Measurements from ENCODE around the gene SEMA6C.
A peak's percentile ranks its signal among the peaks of the same experiment; 100 is the strongest.

The SEMA6C gene

DNA sequence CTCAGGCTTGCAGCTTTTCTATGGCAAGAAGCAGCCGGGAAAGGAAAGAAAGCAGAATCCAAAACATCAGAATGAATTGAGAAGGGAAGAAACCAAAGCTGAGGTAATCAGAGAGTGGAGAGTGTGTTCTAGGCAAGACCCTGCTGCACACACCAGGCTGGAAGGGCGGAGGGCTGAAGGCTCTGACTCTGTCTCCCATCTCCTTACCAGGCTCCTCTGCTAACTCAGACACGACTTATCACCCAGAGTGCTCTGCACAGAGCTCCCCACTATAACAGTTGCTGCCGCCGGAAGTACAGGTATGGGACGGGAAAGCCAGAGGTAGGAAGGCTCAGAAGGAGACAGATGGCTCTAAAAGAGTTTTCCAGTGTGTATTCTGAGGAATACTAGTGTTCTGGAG, 20.7 kb upstream of the SEMA6C start:
- ATAC-seq (replicated peaks) = no peak
- Mint-ChIP-seq H3K36me3 (peaks cover 41 to 54% of the 10 kb centered on the region in 2 donors), H3K27me3 (no peaks in the 10 kb centered on the region), H3K27ac (peak overlapping the region; percentile 96), H3K4me1 (peaks cover 26 to 54% of the 10 kb centered on the region in 2 donors), H3K9me3 (no peaks in the 10 kb centered on the region), H3K4me3 (peak overlapping the region; percentile 92 to 94)
- no peak for DNase-seq

DNA sequence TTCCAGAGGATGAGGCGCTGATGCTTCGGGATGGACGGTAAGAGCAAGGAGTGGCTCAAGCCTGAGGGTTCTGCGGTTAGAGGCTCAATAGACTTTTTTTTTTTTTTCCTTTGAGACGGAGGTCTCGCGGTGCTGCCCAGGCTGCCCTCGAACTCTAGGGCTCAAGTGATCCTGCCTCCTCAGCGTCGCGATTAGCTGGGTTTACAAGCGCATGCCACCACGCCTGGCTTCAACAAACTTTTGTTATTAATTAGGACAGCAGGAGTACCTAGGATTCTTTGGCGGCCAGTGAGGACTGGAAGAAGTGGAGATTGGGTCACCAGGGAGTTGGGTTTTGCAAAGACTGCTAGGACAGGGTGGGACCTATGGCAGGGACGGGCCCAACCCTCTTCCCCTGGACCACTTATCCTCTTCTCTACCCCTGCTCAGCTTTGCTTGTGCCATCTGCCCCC, 20.1 kb upstream of the SEMA6C start:
- Mint-ChIP-seq H3K27ac (peak overlapping the region; percentile 96), H3K4me3 (peak overlapping the region; percentile 92 to 94), H3K4me1 (peaks cover 26 to 56% of the 10 kb centered on the region in 2 donors), H3K9me3 (no peaks in the 10 kb centered on the region), H3K36me3 (peaks cover 36 to 52% of the 10 kb centered on the region in 2 donors), H3K27me3 (no peaks in the 10 kb centered on the region)
- peak; percentile 37 to 46 for ATAC-seq (replicated peaks)
- DNase-seq = no peak

DNA sequence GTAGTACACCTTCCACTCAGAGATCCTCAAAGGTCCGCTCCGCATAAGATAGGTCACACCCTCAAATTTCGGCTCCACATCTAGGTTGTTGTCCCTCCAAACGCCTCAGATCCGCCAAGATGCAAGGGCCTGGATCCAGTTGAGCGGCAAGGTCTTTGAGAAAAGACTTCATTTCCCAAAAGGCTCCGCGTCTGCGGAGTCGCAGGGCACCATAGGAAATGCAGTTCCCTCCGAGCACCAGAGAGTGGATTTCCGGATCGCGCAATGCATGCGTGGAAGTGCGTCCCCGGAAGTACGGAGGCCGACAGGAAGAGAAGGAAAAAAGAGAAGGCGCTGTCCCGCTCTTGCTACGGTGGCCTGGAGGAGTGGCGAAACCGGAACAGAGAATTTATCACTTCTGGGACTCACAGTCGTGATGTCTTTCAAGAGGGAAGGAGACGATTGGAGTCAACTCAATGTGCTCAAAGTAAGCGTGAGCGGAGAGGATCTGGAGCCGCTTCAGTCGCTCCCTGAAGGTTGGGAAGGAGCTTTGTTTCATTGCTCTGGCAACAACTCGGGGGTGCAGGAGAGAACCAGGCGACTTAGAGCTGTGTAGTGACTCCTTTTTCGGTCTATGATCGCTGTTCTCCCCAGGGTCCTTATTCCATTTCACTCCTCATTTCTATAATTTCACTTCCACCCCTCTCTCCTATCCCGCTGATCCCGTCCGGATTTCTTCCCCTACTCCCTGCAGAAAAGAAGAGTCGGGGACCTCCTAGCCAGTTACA, 19.5 kb upstream of the SEMA6C start, which contains the start of the genes LYSMD1 and SCNM1:
TSS of gene LYSMD1 (minus strand) at position 165 of the 767 bp plus-strand sequence. CDS start 644 bp downstream, outside the sequence.
TSS of gene SCNM1 (plus strand) at position 407 of the 767 bp plus-strand sequence. CDS start at position 416, 9 bp downstream.
- peaks cover 32 to 51% of the 10 kb centered on the region in 2 donors for H3K36me3 Mint-ChIP-seq
- H3K27me3 Mint-ChIP-seq = no peaks in the 10 kb centered on the region
- peak within 1 kb of the TSS; percentile 96 for H3K27ac Mint-ChIP-seq
- no peaks in the 10 kb centered on the region for H3K9me3 Mint-ChIP-seq
- DNase-seq = peak; percentile 97
- H3K4me3 Mint-ChIP-seq = peak within 1 kb of the TSS; percentile 92 to 94
- H3K4me1 Mint-ChIP-seq = peaks cover 26 to 59% of the 10 kb centered on the region in 2 donors
- ATAC-seq (replicated peaks) = peak; percentile 94 to 95

DNA sequence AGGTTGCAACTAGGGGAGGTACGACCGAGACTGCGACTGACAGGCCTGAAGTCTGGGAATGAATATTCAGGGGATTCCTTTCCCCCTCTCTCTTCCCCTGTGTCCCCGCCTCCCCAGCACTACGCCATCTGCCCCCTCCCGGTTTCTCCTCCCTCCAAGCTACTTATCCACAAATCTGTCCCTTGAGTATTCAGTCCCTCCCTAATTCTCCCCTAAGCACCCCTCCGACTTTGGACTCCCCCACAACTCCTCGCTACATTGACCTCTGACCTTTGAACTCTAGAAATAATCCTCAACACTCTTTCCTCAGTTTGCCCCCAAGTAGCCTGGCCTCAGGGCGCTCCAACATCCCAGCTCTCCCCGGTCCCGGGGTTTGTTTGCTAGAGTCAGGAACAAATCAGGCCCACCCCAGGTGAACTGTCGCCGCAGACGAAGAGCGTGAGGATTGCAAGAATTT, 18.9 kb upstream of the SEMA6C start:
- no peak for DNase-seq
- Mint-ChIP-seq H3K9me3 (no peaks in the 10 kb centered on the region), H3K27ac (peak overlapping the region; percentile 96), H3K27me3 (no peaks in the 10 kb centered on the region), H3K4me1 (peaks cover 26 to 63% of the 10 kb centered on the region in 2 donors), H3K4me3 (peak overlapping the region; percentile 92 to 94), H3K36me3 (peaks cover 31 to 50% of the 10 kb centered on the region in 2 donors)
- peak in 1 of 2 donors; percentile 2 for ATAC-seq (replicated peaks)

DNA sequence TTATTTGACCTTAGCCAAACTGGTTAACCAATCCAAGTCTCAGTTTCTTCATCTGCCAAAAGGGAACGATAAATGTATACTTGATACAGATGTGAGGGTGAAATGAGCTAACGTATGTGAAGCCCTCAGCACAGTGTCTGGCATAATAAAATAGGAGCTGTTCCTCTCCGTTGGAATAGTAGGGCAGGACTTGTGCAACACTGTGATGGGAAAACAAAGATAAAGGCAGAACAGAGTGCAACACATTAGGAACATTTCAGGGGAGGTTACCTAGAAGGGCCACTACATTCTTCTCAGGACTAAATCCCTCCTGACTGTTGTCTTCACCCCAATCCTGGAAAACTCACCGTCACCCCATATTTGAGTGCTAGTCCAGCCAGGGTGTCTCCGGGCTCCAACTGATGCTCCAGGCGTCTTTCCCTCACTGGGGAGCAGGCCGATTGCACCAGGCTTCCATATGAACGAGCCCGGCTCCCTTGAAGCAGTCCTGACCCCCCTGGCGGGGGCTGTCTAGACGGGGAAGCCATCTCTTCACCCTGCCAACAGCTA, 18.4 kb upstream of the SEMA6C start:
- peaks cover 27 to 67% of the 10 kb centered on the region in 2 donors for H3K4me1 Mint-ChIP-seq
- peak overlapping the region; percentile 92 to 94 for H3K4me3 Mint-ChIP-seq
- no peak for ATAC-seq (replicated peaks)
- DNase-seq = no peak
- H3K36me3 Mint-ChIP-seq = peaks cover 31 to 53% of the 10 kb centered on the region in 2 donors
- no peaks in the 10 kb centered on the region for H3K27me3 Mint-ChIP-seq
- H3K27ac Mint-ChIP-seq = peak overlapping the region; percentile 96
- H3K9me3 Mint-ChIP-seq = no peaks in the 10 kb centered on the region

DNA sequence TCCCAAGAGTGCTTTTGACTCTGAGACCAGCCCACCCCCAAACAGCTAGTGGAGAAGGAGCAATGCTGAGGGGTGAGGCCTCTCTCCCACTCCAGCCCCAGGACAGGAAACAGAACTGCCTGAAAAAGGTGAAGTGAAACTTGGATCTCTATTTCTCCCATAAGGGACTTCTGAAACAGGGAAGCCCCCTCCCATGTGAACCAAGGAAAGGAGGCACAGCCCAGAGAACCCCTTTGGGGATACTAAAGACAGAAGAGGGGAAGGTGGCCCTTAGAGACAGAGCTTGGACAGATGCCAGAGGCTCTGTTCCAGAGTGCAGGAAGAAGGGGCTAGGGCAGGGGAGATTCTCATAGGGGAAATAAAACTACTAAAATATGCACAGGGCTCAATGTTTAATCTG, 12.9 kb upstream of the SEMA6C start:
- ATAC-seq (replicated peaks) = peak in 1 of 2 donors; percentile 4
- H3K27ac Mint-ChIP-seq = peak overlapping the region; percentile 98
- DNase-seq = no peak
- no peaks in the 10 kb centered on the region for H3K9me3 Mint-ChIP-seq
- H3K27me3 Mint-ChIP-seq = no peaks in the 10 kb centered on the region
- H3K4me1 Mint-ChIP-seq = peaks cover 27 to 66% of the 10 kb centered on the region in 2 donors
- H3K4me3 Mint-ChIP-seq = peak overlapping the region; percentile 58 to 74
- peaks cover 23 to 49% of the 10 kb centered on the region in 2 donors for H3K36me3 Mint-ChIP-seq

DNA sequence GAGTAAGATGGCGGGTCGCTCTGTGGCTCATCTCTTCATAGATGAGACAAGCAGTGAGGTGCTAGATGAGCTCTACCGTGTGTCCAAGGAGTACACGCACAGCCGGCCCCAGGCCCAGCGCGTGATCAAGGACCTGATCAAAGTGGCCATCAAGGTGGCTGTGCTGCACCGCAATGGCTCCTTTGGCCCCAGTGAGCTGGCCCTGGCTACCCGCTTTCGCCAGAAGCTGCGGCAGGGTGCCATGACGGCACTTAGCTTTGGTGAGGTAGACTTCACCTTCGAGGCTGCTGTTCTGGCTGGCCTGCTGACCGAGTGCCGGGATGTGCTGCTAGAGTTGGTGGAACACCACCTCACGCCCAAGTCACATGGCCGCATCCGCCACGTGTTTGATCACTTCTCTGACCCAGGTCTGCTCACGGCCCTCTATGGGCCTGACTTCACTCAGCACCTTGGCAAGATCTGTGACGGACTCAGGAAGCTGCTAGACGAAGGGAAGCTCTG, 12.4 kb upstream of the SEMA6C start:
- Mint-ChIP-seq H3K36me3 (peaks cover 23 to 49% of the 10 kb centered on the region in 2 donors), H3K9me3 (no peaks in the 10 kb centered on the region), H3K27me3 (no peaks in the 10 kb centered on the region), H3K27ac (peak overlapping the region; percentile 98), H3K4me1 (peaks cover 24 to 61% of the 10 kb centered on the region in 2 donors), H3K4me3 (peak overlapping the region; percentile 96 to 100)
- DNase-seq = no peak
- peak; percentile 15 to 22 for ATAC-seq (replicated peaks)

DNA sequence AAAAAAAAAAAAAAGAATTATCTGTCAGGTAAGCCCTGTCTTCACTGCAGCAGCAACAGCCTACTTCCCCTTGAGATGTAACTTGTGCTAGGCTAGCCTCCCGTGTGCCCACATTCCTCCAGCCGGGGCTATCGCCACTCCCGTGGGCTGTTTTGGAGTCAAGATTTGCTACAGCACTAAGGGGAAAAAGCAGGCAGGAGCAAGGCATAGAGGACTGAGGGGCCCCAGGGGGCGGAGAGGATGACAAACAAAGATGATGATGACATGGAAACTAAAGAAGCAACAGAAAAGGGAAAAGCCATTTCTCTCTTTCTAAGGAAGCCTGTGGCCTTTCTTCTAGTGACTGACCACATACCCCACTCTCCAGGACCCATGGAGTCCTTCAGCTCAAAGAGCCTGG, 11.9 kb upstream of the SEMA6C start:
- Mint-ChIP-seq H3K36me3 (peaks cover 23 to 49% of the 10 kb centered on the region in 2 donors), H3K4me3 (peak overlapping the region; percentile 96 to 100), H3K27ac (peak overlapping the region; percentile 98), H3K9me3 (no peaks in the 10 kb centered on the region), H3K4me1 (peaks cover 24 to 61% of the 10 kb centered on the region in 2 donors), H3K27me3 (no peaks in the 10 kb centered on the region)
- DNase-seq = no peak
- peak; percentile 29 to 37 for ATAC-seq (replicated peaks)

DNA sequence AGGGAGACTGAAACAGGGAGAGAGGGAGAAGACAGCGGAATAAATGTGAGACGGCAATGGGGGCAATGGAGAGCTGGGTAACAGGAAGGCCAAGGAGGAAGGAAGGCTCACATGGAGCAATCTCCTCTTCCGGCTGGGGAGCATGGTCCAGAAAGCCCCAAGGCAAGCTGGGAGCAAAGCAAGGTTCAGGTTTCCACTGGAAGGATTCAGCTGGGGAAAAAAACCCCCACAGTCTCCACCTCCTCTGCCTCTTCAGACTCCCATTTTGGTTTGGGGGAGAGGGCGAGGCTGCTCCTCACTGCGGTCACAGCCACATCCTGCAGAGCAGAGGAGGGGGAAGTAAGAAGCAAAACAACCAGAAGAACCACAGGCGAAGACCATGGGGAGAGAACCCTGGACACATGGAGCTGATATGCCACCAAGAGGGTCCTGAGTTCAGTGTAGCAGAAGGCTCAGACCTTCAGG, 10.7 kb upstream of the SEMA6C start:
- Mint-ChIP-seq H3K4me1 (peaks cover 24 to 55% of the 10 kb centered on the region in 2 donors), H3K4me3 (peak overlapping the region; percentile 96 to 100), H3K27ac (peak overlapping the region; percentile 98), H3K27me3 (no peaks in the 10 kb centered on the region), H3K36me3 (peaks cover 23 to 43% of the 10 kb centered on the region in 2 donors), H3K9me3 (no peaks in the 10 kb centered on the region)
- ATAC-seq (replicated peaks) (peak; percentile 44), DNase-seq (no peak)

DNA sequence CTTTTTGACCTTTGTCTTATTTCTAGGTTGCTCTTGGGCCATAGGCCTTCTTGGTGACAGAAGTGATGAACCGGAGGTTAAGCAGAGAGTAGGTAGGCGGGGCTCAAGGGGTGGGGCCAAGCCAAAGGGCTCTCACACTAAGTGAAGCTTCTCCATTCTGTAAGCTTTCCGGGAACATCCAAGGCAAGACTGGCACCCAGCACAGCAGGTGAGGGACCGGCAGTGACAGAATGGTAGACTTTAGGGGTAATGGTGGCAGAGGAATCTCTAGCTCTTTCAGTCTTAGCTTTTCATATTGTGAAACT, 10.0 kb upstream of the SEMA6C start, which contains the start of gene TNFAIP8L2:
TSS of gene TNFAIP8L2 (plus strand) at position 135 of the 305 bp plus-strand sequence. CDS start 2,049 bp downstream, outside the sequence.
- no peaks in the 10 kb centered on the region for H3K9me3 Mint-ChIP-seq
- no peaks in the 10 kb centered on the region for H3K27me3 Mint-ChIP-seq
- H3K36me3 Mint-ChIP-seq = peaks cover 23 to 39% of the 10 kb centered on the region in 2 donors
- H3K4me1 Mint-ChIP-seq = peaks cover 24 to 52% of the 10 kb centered on the region in 2 donors
- peak within 1 kb of the TSS; percentile 98 for H3K27ac Mint-ChIP-seq
- DNase-seq (peak; percentile 57), ATAC-seq (replicated peaks) (peak; percentile 85 to 89)
- H3K4me3 Mint-ChIP-seq = peak within 1 kb of the TSS; percentile 96 to 100

DNA sequence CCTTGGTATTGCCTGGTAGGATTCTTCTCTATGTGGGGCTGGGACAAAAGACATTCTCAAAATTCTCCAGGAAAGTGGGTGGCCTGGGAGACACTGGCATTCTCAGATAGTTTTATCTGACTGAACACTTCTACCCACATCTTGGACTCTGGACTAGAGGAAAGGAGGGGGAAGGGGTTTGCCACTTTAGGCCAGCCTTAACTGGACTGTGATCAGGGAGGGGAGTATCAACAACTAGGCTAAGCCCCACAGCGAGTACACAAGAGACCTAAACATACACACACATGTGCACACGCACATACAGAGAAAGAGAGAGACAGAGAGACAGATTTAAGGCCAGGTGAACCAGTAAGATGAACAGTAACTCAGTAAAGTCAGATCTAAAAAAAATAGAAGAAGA, 1.2 kb upstream of the SEMA6C start:
- H3K27me3 Mint-ChIP-seq = peaks cover 19 to 22% of the 10 kb centered on the region in 2 donors
- H3K27ac Mint-ChIP-seq = no peak overlapping the region
- DNase-seq = no peak
- H3K4me3 Mint-ChIP-seq = no peak overlapping the region
- H3K4me1 Mint-ChIP-seq = peaks cover 20 to 37% of the 10 kb centered on the region in 2 donors
- H3K9me3 Mint-ChIP-seq = no peaks in the 10 kb centered on the region
- no peak for ATAC-seq (replicated peaks)
- H3K36me3 Mint-ChIP-seq = no peaks in the 10 kb centered on the region

DNA sequence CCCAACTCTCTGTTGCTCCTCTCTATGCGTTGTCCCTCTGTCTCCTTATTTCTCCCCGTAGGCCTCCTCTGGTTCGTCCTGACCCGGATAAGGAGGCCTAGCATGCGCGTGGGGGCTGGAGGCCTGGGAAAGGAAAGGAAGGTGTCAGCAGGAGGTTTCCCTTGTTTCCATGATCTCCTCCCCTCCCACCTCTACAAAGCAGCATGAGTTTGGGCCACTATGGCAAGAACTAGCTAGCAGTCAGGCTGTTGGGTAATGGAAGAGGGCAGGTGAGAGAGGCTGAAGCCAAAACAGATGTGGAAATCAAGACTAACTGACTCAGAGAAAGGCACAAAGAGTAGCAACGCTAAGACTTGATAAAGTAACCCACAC, 687 bp upstream of the SEMA6C start:
- peaks cover 19 to 22% of the 10 kb centered on the region in 2 donors for H3K27me3 Mint-ChIP-seq
- H3K9me3 Mint-ChIP-seq = no peaks in the 10 kb centered on the region
- H3K36me3 Mint-ChIP-seq = no peaks in the 10 kb centered on the region
- peaks cover 24 to 42% of the 10 kb centered on the region in 2 donors for H3K4me1 Mint-ChIP-seq
- no peak for ATAC-seq (replicated peaks)
- H3K27ac Mint-ChIP-seq = peak overlapping the region; percentile 77
- no peak for DNase-seq
- peak overlapping the region; percentile 84 to 97 for H3K4me3 Mint-ChIP-seq

DNA sequence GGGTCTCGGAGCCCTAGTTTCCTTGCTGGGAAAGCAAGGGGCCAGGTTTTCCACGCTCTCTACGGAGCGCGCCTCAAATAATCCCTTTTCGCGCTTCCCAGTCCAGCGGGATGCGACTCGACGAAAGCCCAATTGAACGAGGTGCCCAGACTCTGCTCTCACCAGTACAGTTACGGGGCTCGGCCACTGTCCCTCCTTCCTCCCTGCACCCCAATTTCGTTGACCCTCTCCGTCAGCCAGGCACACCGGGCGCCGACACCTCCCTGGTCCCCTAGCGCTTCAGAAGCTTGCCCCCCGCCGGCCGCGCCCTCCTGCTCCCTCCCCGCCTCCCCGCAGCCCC, 389 bp downstream of the SEMA6C start:
- Mint-ChIP-seq H3K4me3 (peak overlapping the region; percentile 84 to 97), H3K36me3 (no peaks in the 10 kb centered on the region), H3K4me1 (peaks cover 24 to 44% of the 10 kb centered on the region in 2 donors), H3K9me3 (no peaks in the 10 kb centered on the region), H3K27me3 (peaks cover 19 to 22% of the 10 kb centered on the region in 2 donors), H3K27ac (peak overlapping the region; percentile 77)
- DNase-seq = no peak
- ATAC-seq (replicated peaks) = peak; percentile 6 to 10

DNA sequence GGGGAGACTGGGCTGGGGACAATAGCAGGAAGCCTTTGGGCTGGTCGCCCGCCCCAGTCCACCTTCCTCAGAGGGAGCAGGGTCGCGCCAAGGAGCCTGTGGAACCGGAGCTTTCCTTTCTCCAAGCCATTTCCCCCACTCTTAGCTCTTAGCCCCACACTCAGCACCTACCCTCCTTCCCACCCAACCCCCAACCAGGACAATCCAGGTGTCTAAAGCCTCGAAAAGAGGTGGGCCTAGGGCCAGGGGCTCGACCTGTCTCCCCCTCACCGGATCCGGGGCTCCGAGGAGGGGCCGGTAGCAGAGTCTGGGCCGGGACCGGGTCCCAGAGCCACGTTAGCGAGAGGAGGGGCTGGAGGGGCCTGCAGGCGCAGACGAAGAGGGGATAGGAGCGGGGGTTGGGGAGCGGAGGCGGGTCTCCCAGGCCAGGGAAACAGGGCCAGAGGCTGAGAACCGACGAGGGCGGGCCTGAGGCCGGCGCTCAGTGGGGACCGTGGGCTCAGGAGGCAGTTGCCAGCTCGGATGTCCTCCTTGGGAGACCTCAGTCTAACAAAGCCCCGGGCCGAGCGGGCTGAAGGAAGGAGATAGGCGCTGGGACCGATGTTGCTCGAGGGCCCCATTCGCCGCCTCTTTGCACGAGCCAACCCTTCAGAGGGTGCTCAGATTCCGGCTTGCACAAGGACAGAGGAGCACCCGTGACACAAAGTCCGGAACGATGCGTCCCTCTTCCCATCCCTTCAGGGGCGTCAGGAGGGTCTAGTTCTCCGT, 943 bp downstream of the SEMA6C start:
- H3K4me3 Mint-ChIP-seq = peak overlapping the region; percentile 84 to 97
- DNase-seq (no peak), ATAC-seq (replicated peaks) (peak; percentile 16 to 37)
- H3K27ac Mint-ChIP-seq = no peak overlapping the region
- no peaks in the 10 kb centered on the region for H3K36me3 Mint-ChIP-seq
- H3K27me3 Mint-ChIP-seq = peaks cover 19 to 22% of the 10 kb centered on the region in 2 donors
- peaks cover 24 to 44% of the 10 kb centered on the region in 2 donors for H3K4me1 Mint-ChIP-seq
- no peaks in the 10 kb centered on the region for H3K9me3 Mint-ChIP-seq

Data from stimulated activated naive B cell treated with anti-CD40 and anti-IgM and Interleukin-4, amounts not matched to agents 10 μg/mL and 1 μg/mL and 100 μg/mL, for 72 hours (primary cell).